Measurements from ENCODE around the gene EFL1.
A peak's percentile ranks its signal among the peaks of the same experiment; 100 is the strongest.

EFL1 gene

GRCh38 chr15:82186719-82187406 is 75.7 kb downstream of the EFL1 start:
- no peak overlapping the region for H3K4me3 ChIP-seq (replicated peaks; ENCODE audit: low read depth, low read length)
- no peak for DNase-seq (ENCODE audit: low read depth)

GRCh38 chr15:82186161-82186560 is 76.4 kb downstream of the EFL1 start:
- H3K4me3 ChIP-seq (replicated peaks; ENCODE audit: low read depth, low read length), result no peak overlapping the region
- no peak for DNase-seq (ENCODE audit: low read depth)
- no peak for TF ChIP-seq CTCF (IDR thresholded peaks at IDR 0.05; ENCODE audit: low read length, missing control alignments)

More at GRCh38 chr15:82186719-82187406, 75.7 kb downstream of the EFL1 start:
- no peak for TF ChIP-seq CTCF (IDR thresholded peaks at IDR 0.05; ENCODE audit: low read length, missing control alignments)

GRCh38 chr15:82184776-82185175 is 77.8 kb downstream of the EFL1 start:
- no peak overlapping the region for H3K4me3 ChIP-seq (replicated peaks; ENCODE audit: low read depth, low read length)
- no peak for DNase-seq (ENCODE audit: low read depth)
- TF ChIP-seq CTCF (IDR thresholded peaks at IDR 0.05; ENCODE audit: low read length, missing control alignments), result no peak

GRCh38 chr15:82184355-82184754 is 78.2 kb downstream of the EFL1 start:
- no peak for DNase-seq (ENCODE audit: low read depth)
- no peak for TF ChIP-seq CTCF (IDR thresholded peaks at IDR 0.05; ENCODE audit: low read length, missing control alignments)
- no peak overlapping the region for H3K4me3 ChIP-seq (replicated peaks; ENCODE audit: low read depth, low read length)

- H3K4me3 ChIP-seq (replicated peaks; ENCODE audit: low read depth, low read length), result no peak overlapping the region
- no peak for TF ChIP-seq CTCF (IDR thresholded peaks at IDR 0.05; ENCODE audit: low read length, missing control alignments)
- DNase-seq (ENCODE audit: low read depth), result peak; percentile 75
Observed at GRCh38 chr15:82183121-82184031, 79.2 kb downstream of the EFL1 start.

- no peak for TF ChIP-seq CTCF (IDR thresholded peaks at IDR 0.05; ENCODE audit: low read length, missing control alignments)
- no peak overlapping the region for H3K4me3 ChIP-seq (replicated peaks; ENCODE audit: low read depth, low read length)
- DNase-seq (ENCODE audit: low read depth), result no peak
Observed at GRCh38 chr15:82181371-82181770, 81.2 kb downstream of the EFL1 start.

Data from fibroblast of pulmonary artery (primary cell).